Osteocyte (in vitro differentiated cells): ENCODE data around the gene TSPAN14. TPM values are rescaled to one million over a fixed set of nuclear protein-coding genes. Genes with fewer than 3 reads are reported as not detected.

ENCODE experiments used
- DNase-seq: peaks from one replicate; pipeline ENCODE4 v3.0.0; 2021; ENCODE audit warnings: mixed read lengths; ENCODE audit not compliant: unreplicated experiment; ENCODE audit errors: extremely low spot score
- H3K27ac Mint-ChIP-seq: one replicate; pipeline ENCODE4 v1.8.0; 2021; ENCODE audit warnings: mild to moderate bottlenecking, mixed read lengths; ENCODE audit not compliant: unreplicated experiment
- H3K27me3 Mint-ChIP-seq: one replicate; pipeline ENCODE4 v1.8.0; 2021; ENCODE audit warnings: mixed read lengths; ENCODE audit not compliant: unreplicated experiment
- H3K36me3 Mint-ChIP-seq: one replicate; pipeline ENCODE4 v1.8.0; 2021; ENCODE audit warnings: mixed read lengths; ENCODE audit not compliant: unreplicated experiment
- H3K4me1 Mint-ChIP-seq: one replicate; pipeline ENCODE4 v1.8.0; 2021; ENCODE audit warnings: mixed read lengths; ENCODE audit not compliant: unreplicated experiment
- H3K4me3 Mint-ChIP-seq: one replicate; pipeline ENCODE4 v1.8.0; 2021; ENCODE audit warnings: mild to moderate bottlenecking, moderate library complexity, mixed read lengths; ENCODE audit not compliant: unreplicated experiment
- H3K9me3 Mint-ChIP-seq: one replicate; pipeline ENCODE4 v1.8.0; 2021; ENCODE audit warnings: mixed read lengths; ENCODE audit not compliant: unreplicated experiment
- total RNA-seq: library from RNA; stranded (reverse); gene quantifications from 2 replicates; pipeline ENCODE4 v1.2.1, GENCODE V29; 2021
- TF ChIP-seq, protein P1 (sequence below): fragments of 200-600 bp; sonication (generic); IDR thresholded peaks from 2 replicates; pipeline ENCODE4 v1.5.0; 2021; ENCODE audit warnings: antibody characterized with exemption, mild to moderate bottlenecking, moderate library complexity

TSPAN14 gene
- total RNA-seq, 1 donor from 2014 or later: 50.7 TPM

DNA sequence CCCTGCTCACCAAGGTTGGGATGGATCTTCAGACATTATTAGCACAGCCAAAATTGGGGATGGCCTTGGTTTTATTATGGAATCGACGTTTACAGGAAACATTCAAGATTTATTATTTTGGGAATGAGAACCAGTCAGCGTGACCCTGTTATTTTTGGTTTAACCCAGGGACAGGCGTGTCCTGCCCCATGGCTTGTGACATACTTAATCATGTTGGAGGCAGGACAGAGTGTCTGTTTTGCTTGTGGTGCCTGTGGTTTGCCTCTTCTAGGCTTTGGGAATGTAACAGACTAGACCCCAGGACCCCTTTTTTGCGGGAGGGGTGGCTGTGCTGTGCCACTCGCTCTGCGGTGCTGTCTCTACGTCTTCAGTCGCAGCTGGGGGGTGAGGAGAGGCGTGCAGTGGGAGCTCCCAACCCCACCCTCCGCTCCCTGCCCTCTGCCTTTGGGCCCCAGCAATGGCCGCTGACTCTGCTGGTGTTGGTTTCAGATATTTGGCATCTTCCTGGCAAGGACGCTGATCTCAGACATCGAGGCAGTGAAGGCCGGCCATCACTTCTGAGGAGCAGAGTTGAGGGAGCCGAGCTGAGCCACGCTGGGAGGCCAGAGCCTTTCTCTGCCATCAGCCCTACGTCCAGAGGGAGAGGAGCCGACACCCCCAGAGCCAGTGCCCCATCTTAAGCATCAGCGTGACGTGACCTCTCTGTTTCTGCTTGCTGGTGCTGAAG, 63.5 kb downstream of the TSPAN14 start:
- Mint-ChIP-seq H3K4me1 (no peaks in the 10 kb centered on the region), H3K36me3 (peaks cover 42% of the 10 kb centered on the region)

DNA sequence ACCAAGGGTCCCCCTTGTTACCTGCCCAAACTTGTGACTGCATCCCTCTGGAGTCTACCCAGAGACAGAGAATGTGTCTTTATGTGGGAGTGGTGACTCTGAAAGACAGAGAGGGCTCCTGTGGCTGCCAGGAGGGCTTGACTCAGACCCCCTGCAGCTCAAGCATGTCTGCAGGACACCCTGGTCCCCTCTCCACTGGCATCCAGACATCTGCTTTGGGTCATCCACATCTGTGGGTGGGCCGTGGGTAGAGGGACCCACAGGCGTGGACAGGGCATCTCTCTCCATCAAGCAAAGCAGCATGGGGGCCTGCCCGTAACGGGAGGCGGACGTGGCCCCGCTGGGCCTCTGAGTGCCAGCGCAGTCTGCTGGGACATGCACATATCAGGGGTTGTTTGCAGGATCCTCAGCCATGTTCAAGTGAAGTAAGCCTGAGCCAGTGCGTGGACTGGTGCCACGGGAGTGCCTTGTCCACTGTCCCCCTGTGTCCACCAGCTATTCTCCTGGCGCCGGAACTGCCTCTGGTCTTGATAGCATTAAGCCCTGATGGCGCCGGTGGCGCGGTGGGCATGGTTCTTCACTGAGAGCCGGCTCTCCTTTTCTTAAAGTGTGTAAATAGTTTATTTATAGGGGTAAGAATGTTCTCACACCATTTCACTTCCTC, 64.2 kb downstream of the TSPAN14 start:
- TF ChIP-seq, protein P1, sequence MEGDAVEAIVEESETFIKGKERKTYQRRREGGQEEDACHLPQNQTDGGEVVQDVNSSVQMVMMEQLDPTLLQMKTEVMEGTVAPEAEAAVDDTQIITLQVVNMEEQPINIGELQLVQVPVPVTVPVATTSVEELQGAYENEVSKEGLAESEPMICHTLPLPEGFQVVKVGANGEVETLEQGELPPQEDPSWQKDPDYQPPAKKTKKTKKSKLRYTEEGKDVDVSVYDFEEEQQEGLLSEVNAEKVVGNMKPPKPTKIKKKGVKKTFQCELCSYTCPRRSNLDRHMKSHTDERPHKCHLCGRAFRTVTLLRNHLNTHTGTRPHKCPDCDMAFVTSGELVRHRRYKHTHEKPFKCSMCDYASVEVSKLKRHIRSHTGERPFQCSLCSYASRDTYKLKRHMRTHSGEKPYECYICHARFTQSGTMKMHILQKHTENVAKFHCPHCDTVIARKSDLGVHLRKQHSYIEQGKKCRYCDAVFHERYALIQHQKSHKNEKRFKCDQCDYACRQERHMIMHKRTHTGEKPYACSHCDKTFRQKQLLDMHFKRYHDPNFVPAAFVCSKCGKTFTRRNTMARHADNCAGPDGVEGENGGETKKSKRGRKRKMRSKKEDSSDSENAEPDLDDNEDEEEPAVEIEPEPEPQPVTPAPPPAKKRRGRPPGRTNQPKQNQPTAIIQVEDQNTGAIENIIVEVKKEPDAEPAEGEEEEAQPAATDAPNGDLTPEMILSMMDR: no peak
- H3K9me3 Mint-ChIP-seq: no peaks in the 10 kb centered on the region
- H3K4me3 Mint-ChIP-seq: no peak overlapping the region
- H3K27ac Mint-ChIP-seq: peak overlapping the region; percentile 1
- no peaks in the 10 kb centered on the region for H3K4me1 Mint-ChIP-seq
- no peaks in the 10 kb centered on the region for H3K27me3 Mint-ChIP-seq
- H3K36me3 Mint-ChIP-seq: peaks cover 40% of the 10 kb centered on the region
- no peak for DNase-seq

More for the DNA sequence above, 63.5 kb downstream of the TSPAN14 start:
- Mint-ChIP-seq H3K27ac (no peak overlapping the region), H3K4me3 (no peak overlapping the region), H3K9me3 (no peaks in the 10 kb centered on the region), H3K27me3 (no peaks in the 10 kb centered on the region)
- no peak for DNase-seq
- TF ChIP-seq, protein P1: no peak

DNA sequence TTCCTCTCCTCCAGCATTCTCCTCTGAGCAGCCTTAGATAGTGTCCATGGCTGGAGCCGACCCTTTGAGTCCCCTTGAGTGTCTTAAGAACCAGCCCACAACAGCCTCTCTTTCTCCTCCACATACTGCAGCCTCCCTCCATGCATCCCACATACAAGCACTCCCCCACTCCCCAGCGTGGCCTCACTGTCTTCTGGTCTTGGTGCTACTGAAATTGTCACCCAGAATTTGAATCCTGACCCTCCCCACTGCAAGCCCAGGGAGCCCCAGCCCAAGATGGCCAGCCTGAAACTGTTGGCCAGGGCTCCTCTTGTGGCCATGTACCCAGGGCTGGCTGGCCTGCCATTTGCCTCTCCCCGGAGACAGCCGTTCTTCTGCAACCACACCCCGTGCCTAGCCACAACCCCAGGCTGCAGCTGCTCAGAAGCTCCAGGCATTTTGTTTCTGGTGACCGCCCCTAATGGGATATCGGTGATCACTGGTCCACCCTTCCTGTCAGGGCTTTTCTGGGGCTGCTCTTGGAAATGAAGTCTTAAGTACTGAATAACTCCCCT, 64.8 kb downstream of the TSPAN14 start:
- H3K4me1 Mint-ChIP-seq: no peaks in the 10 kb centered on the region
- peak overlapping the region; percentile 1 for H3K27ac Mint-ChIP-seq
- no peak for DNase-seq
- no peaks in the 10 kb centered on the region for H3K9me3 Mint-ChIP-seq
- H3K36me3 Mint-ChIP-seq: peaks cover 39% of the 10 kb centered on the region
- H3K4me3 Mint-ChIP-seq: no peak overlapping the region
- H3K27me3 Mint-ChIP-seq: no peaks in the 10 kb centered on the region
- TF ChIP-seq, protein P1: no peak

DNA sequence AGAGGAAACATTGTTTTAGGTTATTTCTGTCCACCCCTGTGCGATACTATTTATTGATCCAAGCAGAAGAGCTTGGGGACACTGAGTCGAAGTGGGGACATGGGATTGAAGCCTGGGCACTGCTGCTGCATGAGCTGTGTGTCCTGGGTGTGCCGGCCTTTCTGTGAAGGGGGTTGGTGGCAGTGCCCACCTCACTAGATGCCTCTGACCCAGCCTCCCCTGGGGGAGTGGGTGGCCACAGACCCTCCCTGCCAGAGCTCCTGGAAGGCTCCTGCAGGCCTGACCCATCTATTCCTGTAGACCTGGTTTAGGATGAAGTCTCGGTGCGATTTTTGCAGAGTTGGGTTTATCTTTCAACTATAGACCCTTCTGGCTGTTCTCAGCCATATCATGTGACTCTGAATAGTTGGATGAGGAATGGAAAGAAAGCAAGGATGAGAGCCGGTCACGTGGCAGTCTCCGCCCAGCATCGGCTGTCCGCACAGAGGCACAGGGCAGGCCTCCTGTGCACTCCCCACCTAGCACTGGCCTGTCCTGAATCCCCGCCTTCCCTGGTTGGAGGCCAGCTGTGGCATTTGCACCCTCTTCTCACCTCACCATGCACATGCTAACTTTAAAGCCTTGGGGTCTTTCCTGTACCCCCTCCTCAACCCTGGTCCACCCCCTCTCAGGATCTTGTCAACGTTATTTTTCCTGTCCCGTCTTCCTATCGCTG, 66.0 kb downstream of the TSPAN14 start:
- DNase-seq: no peak
- no peaks in the 10 kb centered on the region for H3K27me3 Mint-ChIP-seq
- TF ChIP-seq, protein P1: no peak
- peaks cover 30% of the 10 kb centered on the region for H3K36me3 Mint-ChIP-seq
- H3K4me1 Mint-ChIP-seq: no peaks in the 10 kb centered on the region
- no peak overlapping the region for H3K27ac Mint-ChIP-seq
- H3K4me3 Mint-ChIP-seq: no peak overlapping the region
- H3K9me3 Mint-ChIP-seq: no peaks in the 10 kb centered on the region
